GM19438 (cell line): Measurements from ENCODE around the gene ZBTB14.

Experiments
- ATAC-seq: cut with Tn5 transposase; IDR thresholded peaks from one replicate; pipeline ENCODE4 v1.9.1; 2021; ENCODE audit warnings: low read depth; ENCODE audit not compliant: unreplicated experiment

Gene ZBTB14

DNA sequence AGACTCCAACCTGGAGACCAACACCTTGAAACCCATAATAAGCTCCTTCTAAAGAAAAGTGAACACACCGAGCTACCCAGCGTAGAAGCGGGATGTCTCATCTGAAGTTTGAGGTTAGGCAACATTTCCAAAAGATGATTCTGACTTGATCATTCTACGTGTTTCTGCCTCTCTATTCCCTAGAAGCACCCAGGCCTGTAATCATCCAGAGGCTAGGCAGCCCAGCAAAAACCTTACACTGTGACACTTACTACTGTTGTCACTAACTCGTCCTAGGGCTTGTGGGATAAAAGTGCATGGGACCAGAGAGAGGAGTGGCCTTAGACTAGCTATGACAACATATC is 1.4 kb downstream of the ZBTB14 start:
- ATAC-seq = no peak

DNA sequence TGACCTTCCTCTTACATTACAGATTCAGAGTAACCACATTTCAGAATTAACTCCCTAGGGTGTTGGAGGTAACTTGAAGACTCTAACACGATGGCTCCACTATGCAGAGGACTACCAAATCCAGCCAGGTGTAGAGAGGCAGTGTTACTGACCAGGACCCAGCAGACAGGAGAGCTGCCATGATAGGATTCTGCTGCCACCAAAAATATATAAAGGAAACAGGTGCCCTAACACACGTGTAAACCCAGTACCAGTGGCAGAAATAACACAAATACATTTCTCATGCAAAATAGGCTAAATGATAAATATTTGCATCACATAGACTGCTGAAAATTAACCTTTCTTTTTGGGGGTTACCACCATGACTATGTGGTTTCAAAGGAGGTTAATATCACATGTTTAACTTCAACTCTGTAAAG is 7.0 kb downstream of the ZBTB14 start:
- ATAC-seq = no peak

DNA sequence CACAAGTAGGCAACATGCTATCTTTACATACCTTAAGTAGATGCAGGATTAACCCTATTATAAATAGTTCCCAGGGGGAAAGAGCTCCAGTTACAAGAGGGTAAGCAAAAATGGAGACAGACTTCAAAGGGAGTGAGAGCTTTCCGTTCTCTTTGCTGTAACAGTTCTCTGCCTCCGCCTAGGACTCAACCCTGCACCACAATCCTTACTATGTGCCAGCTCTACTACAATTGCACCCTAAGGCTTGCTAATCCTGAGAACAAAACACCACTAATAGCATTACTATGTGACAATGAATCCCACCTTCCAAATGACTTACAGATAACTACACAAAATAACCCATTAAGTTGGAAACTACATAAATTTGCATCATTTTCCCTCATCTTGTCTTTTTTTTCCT is 7.7 kb downstream of the ZBTB14 start:
- ATAC-seq = no peak

DNA sequence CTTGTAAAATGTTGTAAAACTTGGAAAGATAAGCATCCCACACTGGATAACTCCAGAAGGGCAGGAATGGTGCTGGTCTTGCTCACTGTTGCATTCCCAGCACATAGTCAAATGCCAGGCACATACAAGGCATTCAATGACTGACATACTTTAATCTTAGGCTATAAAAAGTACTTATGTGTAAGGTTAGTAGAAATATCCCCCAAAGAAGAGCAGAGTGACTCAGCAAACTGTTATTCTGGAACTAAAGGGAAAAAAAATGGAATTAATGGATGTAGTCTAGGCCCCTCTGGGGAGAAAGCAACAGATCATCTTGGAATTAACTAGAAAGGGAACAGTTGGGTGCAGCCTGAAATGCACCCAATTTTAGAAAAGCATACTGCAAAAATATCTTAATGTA is 9.0 kb downstream of the ZBTB14 start:
- no peak for ATAC-seq

DNA sequence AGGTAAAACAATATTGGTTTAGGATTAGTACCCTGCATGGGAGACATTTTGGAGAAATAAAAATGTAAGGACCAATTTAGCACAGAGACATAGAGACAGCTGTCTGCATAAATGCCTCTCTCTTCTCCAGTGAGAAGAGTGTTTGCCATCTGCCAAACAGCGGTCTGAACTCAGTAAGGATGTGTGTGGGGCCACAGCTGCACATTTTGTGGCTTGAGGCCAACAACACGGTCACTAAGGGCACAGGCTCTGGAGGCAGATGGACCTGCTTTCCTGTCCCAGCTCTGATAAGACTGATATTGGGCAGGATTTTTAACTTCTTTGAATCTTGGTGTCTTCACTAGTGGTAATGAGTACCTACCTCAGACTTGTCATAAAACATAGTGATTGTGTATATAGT is 10.2 kb downstream of the ZBTB14 start:
- ATAC-seq = no peak

DNA sequence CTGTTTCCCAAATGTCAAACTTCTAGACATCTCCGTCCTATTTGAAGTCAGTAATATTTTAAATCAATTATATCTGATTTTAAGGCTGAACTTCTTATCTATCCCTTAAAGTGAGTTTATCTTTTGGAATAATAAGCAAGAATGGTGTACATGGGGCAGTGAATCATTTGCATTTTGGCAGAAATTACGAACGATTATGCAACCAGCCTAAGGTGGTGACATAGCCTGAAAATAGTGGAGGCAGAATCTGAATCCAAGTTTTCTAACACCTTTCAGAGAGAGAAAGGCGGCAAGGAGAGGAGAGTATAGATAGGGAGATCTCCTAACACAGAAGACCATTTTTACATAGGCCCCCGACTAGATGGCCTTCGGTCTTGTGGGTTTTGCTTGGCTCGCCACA is 10.7 kb downstream of the ZBTB14 start:
- no peak for ATAC-seq

DNA sequence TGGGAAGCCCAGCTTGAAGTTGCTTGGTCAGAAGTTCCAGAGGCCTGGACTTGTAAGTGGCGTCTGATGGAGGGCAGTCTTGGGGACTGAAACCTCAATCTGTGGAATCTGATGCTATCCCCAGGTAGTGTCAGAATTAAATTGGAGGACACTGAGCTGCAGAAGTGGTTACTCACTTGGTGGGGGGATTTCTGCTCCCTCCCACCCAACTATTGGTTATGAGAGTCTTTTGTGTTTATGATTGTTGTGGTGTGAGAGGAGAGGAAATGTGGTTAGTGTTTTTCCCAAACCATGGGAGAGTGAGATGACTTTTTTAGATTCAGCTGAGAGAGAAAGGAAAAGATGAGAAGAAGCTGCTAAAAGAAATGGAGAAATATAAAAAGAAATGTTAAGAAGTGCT is 12.8 kb downstream of the ZBTB14 start:
- no peak for ATAC-seq

DNA sequence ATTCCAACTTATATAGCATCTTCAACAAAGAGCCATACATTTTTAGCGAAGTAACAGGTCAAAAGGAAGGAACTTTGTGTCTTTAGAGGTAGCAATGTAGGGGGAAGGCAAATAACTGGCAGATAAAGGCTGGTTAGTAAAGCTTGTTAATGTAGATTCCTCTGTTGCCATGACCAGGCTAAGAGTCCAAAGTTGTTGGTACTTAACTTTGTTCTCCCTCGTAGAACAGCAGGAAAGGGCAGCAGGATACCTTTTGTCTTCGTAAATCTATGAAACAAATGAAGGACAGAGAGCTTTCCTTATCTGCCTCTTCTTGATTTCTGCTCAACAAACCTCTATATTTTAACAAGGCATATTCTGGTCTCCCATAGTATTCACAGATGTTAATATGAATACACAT is 18.6 kb downstream of the ZBTB14 start:
- no peak for ATAC-seq

DNA sequence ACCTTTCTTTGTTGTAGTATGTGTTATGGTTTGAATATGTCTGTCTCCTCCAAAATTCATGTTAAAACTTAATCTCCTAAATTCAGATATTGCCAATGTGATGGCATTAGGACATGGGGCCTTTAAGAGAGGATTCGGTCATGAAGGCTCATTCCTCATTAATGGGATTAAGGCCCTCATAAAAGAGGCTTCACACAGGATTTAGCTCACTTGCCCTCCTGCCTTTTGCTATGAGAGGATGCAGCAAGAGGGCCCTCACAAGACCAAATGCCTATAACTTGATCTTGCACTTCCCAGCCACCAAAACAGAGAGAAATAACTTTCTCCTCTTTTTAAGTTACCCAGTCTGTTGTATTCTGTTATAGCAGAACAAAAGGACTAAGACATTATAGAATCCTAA is 19.7 kb downstream of the ZBTB14 start:
- ATAC-seq = no peak

DNA sequence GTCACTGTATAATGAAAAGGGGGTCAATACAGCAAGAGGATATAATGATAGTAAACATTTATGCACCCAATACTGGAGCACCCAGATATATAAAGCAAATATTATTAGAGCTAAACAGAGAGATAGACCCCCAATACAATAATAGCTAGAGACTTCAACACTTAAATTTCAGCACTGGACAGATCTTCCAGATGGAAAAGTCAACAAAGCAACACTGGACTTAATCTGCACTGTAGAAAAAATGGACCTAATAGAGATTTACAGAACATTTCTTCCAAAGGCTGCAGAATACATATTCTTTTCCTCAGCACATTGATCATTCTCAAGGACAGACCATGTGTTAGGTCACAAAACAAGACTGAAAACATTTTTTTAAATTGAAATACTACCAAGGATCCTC is 26.7 kb downstream of the ZBTB14 start:
- no peak for ATAC-seq

DNA sequence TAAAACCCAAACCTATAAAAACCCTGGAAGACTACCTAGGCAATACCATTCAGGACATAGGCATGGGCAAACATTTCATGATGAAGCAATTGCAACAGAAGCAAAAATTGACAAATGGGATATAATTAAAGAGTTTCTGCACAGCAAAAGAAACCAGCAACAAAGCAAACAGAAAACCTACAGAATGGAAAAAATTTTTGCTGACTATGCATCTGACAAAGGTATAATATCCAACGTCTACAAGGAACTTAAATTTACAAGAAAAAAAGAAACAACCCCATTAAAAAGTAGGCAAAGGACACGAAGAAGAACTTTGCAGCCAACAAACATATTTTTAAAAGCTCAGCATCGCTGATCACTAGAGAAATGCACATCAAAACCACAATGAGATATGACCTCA is 28.8 kb downstream of the ZBTB14 start:
- no peak for ATAC-seq

DNA sequence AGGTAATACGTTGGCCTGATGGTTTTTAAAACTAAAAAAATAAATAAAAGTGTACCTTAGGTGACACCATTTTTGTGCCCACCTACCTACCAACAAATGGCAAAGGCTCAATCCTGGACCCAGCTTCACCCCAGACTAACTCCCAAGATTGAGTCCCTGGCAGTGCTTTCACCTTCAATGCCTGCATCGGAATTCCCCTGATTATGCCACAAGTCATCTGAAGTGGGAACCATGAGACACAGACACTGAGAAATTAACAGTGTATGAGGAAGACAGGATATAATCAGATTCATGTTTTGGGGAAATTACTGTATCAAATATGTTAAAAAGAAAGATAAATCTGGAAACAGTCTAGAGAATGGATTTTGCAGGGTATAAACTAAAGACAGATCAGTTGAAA is 41.6 kb downstream of the ZBTB14 start:
- ATAC-seq = no peak

DNA sequence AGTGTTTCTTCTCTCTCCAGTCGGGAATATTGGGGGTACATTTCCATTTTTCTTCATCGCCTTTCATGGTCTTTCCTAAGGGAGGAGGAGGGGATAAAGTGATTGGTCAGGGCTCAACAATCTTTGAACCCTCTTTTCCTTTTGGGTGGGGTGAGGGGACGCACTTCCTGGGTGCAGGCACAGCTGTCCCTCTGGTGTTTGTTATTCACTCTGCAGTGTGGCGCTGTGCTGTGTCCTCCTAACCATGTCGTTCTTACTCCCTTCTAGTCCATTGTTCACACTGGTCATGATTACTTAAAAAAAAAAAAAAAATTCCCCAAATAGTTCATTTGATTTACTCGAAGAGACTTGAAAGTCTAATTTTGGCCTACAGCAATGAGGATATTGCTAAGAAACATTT is 44.4 kb downstream of the ZBTB14 start:
- ATAC-seq = no peak

DNA sequence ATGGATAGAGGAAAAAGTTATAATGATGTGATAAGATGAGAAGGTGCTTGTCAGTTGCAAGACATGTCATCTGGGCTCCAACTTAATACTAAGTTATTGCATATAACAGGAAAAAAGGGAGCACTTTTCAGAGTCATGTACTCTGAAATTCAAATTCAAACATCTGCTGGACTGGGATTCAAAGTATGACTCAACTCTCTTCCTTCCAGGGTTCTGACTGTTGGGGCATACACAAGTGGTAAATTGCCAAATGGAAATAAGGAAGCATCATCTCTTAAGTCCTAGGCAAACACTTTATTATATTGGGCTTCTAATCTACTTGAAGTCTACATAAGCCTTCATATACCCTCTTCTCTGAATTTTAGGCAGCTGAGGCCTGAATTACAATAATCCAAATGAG is 44.9 kb downstream of the ZBTB14 start:
- ATAC-seq = no peak

DNA sequence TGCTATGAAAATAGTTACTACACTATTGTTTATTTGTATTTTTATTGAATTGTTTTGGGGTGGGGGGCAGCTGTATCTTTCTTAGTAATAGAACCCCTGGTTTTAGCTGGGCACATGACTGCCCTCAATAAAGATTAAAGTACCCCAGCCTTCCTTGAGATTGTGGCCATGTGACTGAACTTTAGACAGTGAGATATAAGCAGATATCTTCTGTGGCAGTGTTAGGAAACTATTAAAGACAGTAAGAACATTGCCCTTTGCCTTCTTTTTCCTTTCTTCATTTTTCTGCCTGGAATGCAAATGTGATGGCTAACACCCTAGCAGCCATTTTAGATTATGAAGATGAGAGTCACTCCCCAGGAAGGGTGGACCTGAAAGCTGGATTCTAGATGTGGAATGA is 50.6 kb downstream of the ZBTB14 start:
- ATAC-seq = no peak

DNA sequence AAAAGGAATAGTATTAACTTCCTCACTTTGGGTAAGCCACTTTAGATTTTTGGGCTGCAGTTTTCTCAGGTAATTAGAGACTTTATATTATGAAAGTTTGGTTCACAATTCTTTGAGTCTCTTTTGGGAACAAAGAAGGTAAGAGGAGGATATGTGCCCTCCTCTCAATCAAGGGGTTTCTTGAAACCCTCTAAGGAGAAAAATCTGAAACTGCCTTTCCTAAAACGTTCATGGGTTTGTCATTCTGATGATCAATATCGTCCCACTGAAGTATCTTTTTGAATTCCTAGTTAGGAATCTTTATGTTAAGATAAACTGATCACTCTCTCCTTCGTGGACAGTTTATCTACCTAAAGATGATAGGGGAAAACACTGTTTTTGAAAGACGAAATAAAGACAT is 56.1 kb downstream of the ZBTB14 start:
- ATAC-seq = no peak
